ENCODE data around the gene RASGRP3. TPM values are rescaled to one million over a fixed set of nuclear protein-coding genes. Genes with fewer than 3 reads are reported as not detected.

RASGRP3 gene
- total RNA-seq, 1 donor from 2014 or later: 49.1 TPM

DNA sequence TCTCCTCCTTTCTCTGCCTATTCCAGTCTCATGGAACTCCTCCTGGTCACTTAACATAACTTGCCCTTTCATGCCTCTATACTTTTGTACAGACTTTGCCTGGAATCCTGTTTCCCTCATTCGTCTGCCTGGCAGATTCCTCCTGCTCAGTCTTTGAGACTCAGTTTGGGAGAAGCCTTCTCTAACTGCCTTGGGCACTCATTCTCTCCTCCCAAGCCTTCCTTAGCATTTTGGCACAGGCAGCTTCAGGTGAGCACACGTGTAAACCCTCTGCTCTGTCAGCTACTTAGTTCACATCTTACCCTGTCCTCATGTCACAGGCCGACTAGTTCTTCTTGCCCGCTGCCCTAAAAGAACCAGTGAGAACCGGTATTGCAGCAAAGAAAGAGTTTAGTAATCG lies 128.6 kb downstream of the RASGRP3 start:
- Histone ChIP-seq H3K4me1 (ENCODE audit: control insufficient read depth in 3 of 3, insufficient read depth in 3 of 3, low read length in 3 of 3) (peaks cover 5 to 10% (median 7%) of the 10 kb centered on the region in 3 donors), H3K9me3 (ENCODE audit: control insufficient read depth in 3 of 3, low read length in 3 of 3) (no peaks in the 10 kb centered on the region), H3K27ac (ENCODE audit: low read depth, low read length) (no peak overlapping the region), H3K4me3 (ENCODE audit: low read length in 3 of 3) (no peak overlapping the region), H3K27me3 (ENCODE audit: control insufficient read depth in 3 of 3, insufficient read depth in 3 of 3, low read length in 3 of 3) (no peaks in the 10 kb centered on the region), H3K36me3 (ENCODE audit: control insufficient read depth in 3 of 3, insufficient read depth in 3 of 3, low read length in 3 of 3) (no peaks in the 10 kb centered on the region), H3K9ac (ENCODE audit: low read depth in 1 of 3, low read length in 3 of 3) (no peak overlapping the region)

DNA sequence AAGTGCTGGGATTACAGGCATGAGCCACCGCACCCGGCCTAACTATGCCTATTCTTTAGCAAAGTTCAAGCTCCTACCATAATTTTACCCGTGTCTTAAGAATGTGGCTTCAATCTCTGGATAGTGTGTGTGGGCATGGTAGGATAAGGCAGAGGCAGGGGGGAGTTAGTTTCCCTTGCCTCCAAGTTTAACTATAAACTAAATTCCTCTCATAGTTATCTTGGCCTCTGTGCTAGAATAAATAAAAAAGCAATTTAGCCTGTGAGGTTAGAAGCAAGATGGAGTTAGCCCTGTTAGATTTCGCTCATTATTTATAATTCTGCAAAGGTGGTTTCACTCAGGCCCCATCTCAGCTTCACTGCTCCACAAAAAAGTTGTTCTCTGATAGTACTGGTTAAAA lies 129.7 kb downstream of the RASGRP3 start:
- Histone ChIP-seq H3K36me3 (ENCODE audit: control insufficient read depth in 3 of 3, insufficient read depth in 3 of 3, low read length in 3 of 3) (no peaks in the 10 kb centered on the region), H3K27ac (ENCODE audit: low read depth, low read length) (no peak overlapping the region), H3K4me1 (ENCODE audit: control insufficient read depth in 3 of 3, insufficient read depth in 3 of 3, low read length in 3 of 3) (peaks cover 5 to 10% (median 7%) of the 10 kb centered on the region in 3 donors), H3K9ac (ENCODE audit: low read depth in 1 of 3, low read length in 3 of 3) (no peak overlapping the region), H3K4me3 (ENCODE audit: low read length in 3 of 3) (no peak overlapping the region), H3K27me3 (ENCODE audit: control insufficient read depth in 3 of 3, insufficient read depth in 3 of 3, low read length in 3 of 3) (no peaks in the 10 kb centered on the region), H3K9me3 (ENCODE audit: control insufficient read depth in 3 of 3, low read length in 3 of 3) (no peaks in the 10 kb centered on the region)

DNA sequence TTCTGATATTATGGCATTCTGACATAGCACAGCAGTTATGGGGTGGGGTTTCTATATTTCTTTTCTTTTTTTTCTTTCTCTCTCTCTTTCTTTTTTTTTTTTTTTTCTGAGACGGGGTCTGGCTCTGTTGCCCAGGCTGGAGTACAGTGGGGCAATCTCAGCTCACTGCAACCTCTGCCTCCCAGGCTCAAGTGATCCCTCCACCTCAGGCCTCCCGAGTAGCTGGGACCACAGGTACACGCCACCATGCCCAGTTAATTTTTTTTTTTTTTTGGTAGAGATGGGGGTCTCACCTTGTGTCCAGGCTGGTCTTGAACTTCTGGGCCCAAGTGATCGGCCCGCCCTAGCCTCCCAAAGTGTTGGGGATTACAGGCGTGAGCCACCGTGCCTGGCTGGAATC lies 130.2 kb downstream of the RASGRP3 start:
- Histone ChIP-seq H3K9ac (ENCODE audit: low read depth in 1 of 3, low read length in 3 of 3) (no peak overlapping the region), H3K27ac (ENCODE audit: low read depth, low read length) (no peak overlapping the region), H3K36me3 (ENCODE audit: control insufficient read depth in 3 of 3, insufficient read depth in 3 of 3, low read length in 3 of 3) (no peaks in the 10 kb centered on the region), H3K4me3 (ENCODE audit: low read length in 3 of 3) (no peak overlapping the region), H3K4me1 (ENCODE audit: control insufficient read depth in 3 of 3, insufficient read depth in 3 of 3, low read length in 3 of 3) (peaks cover 5 to 10% (median 7%) of the 10 kb centered on the region in 3 donors), H3K27me3 (ENCODE audit: control insufficient read depth in 3 of 3, insufficient read depth in 3 of 3, low read length in 3 of 3) (no peaks in the 10 kb centered on the region), H3K9me3 (ENCODE audit: control insufficient read depth in 3 of 3, low read length in 3 of 3) (no peaks in the 10 kb centered on the region)

DNA sequence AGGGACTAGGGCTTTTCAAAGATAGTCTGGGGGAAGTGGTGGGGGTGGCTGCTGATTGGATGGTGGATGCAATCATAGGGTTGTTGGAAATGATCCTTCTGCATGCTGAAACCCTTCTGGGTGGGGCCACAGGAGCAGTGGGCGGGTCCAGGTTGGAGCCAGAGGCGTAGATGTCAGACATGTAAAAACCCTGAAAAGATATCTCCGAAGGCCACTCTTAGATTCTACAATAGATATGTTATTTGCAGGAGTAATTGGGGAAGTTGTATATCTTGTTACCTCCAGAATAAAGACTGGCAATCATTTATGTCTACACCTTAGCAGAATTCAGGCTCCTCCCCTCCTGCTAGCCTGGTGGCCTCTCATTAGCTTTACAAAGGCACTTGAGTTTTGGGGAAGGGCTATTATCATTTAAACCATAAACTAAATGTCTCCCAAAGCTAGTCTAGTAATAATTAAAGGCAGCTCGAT lies 130.8 kb downstream of the RASGRP3 start:
- peaks cover 5 to 10% (median 7%) of the 10 kb centered on the region in 3 donors for H3K4me1 ChIP-seq (ENCODE audit: control insufficient read depth in 3 of 3, insufficient read depth in 3 of 3, low read length in 3 of 3)
- peak overlapping the region in 1 of 3 donors; percentile 14 for H3K9ac ChIP-seq (ENCODE audit: low read depth in 1 of 3, low read length in 3 of 3)
- H3K27me3 ChIP-seq (ENCODE audit: control insufficient read depth in 3 of 3, insufficient read depth in 3 of 3, low read length in 3 of 3): no peaks in the 10 kb centered on the region
- peak overlapping the region; percentile 70 for H3K27ac ChIP-seq (ENCODE audit: low read depth, low read length)
- no peak overlapping the region for H3K4me3 ChIP-seq (ENCODE audit: low read length in 3 of 3)
- no peaks in the 10 kb centered on the region for H3K9me3 ChIP-seq (ENCODE audit: control insufficient read depth in 3 of 3, low read length in 3 of 3)
- H3K36me3 ChIP-seq (ENCODE audit: control insufficient read depth in 3 of 3, insufficient read depth in 3 of 3, low read length in 3 of 3): no peaks in the 10 kb centered on the region

DNA sequence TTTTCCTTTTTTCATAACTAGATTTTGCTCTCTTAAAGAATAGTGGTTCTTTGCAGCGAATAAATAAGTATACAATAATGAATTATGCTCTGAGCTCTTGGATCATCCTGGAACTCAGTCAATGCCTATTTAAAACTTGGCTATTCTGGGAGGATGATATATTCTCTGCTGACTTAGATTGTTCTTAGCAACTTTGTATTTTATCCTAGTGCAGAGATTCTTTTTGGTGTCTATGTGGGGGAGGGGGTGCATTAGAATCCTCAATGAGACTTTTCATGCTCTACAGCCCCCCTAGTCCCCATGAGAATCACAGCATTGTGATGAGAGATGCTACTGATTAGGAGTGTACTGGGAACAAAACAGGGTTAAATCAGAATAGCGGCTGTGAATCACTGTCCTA lies 131.5 kb downstream of the RASGRP3 start:
- peaks cover 5 to 10% (median 7%) of the 10 kb centered on the region in 3 donors for H3K4me1 ChIP-seq (ENCODE audit: control insufficient read depth in 3 of 3, insufficient read depth in 3 of 3, low read length in 3 of 3)
- H3K36me3 ChIP-seq (ENCODE audit: control insufficient read depth in 3 of 3, insufficient read depth in 3 of 3, low read length in 3 of 3): no peaks in the 10 kb centered on the region
- H3K27ac ChIP-seq (ENCODE audit: low read depth, low read length): peak overlapping the region; percentile 70
- no peaks in the 10 kb centered on the region for H3K9me3 ChIP-seq (ENCODE audit: control insufficient read depth in 3 of 3, low read length in 3 of 3)
- no peaks in the 10 kb centered on the region for H3K27me3 ChIP-seq (ENCODE audit: control insufficient read depth in 3 of 3, insufficient read depth in 3 of 3, low read length in 3 of 3)
- H3K9ac ChIP-seq (ENCODE audit: low read depth in 1 of 3, low read length in 3 of 3): peak overlapping the region in 1 of 3 donors; percentile 67
- peak overlapping the region; percentile 11 to 52 (median 39) for H3K4me3 ChIP-seq (ENCODE audit: low read length in 3 of 3)

DNA sequence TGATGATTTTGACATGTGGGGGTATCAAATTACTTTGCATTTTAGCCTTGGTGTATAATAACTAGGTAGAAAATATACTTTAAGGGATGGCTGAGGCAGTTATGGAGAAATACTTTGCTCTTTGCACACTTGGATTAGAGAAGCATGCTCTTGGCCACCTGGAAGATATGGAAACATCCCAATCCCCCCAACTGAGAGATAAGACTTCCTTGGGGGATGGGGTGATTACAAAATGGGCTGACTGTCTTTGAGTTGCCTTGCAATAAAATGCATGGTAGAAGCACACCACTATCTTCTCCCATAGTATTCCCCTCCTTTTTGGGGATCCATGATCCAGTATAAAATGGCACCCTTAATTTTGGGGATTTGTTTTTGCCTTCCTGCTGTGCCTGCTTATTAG lies 137.7 kb downstream of the RASGRP3 start:
- Histone ChIP-seq H3K9me3 (ENCODE audit: control insufficient read depth in 3 of 3, low read length in 3 of 3) (no peaks in the 10 kb centered on the region), H3K4me1 (ENCODE audit: control insufficient read depth in 3 of 3, insufficient read depth in 3 of 3, low read length in 3 of 3) (no peaks in the 10 kb centered on the region), H3K9ac (ENCODE audit: low read depth in 1 of 3, low read length in 3 of 3) (no peak overlapping the region), H3K27me3 (ENCODE audit: control insufficient read depth in 3 of 3, insufficient read depth in 3 of 3, low read length in 3 of 3) (no peaks in the 10 kb centered on the region), H3K4me3 (ENCODE audit: low read length in 3 of 3) (no peak overlapping the region), H3K36me3 (ENCODE audit: control insufficient read depth in 3 of 3, insufficient read depth in 3 of 3, low read length in 3 of 3) (no peaks in the 10 kb centered on the region), H3K27ac (ENCODE audit: low read depth, low read length) (no peak overlapping the region)

Small RNA genes within 50 kb of the gene (small RNA-seq; reads per million reads assigned to genes)
- gene ATP6V0E1P3: not detected

Other genes with a start within 250 kb of the RASGRP3 start
- gene FAM98A, start 122.7 kb downstream of the RASGRP3 start, total RNA-seq: 19.3 TPM